AG08396 (cell line): ENCODE data around the gene ZBTB7B.
"Not testable (repeated sequence)": the region's sequence is repeated elsewhere in the genome, so short reads cannot be mapped to it uniquely, and the experiment has no call there.

Source experiments
- DNase-seq: peaks from one replicate; pipeline ENCODE4 v3.0.0; 2012; ENCODE audit warnings: low spot score, mixed read lengths

The ZBTB7B gene

GRCh38 chr1:154968731-154969130 lies 33.9 kb upstream of the ZBTB7B start:
- DNase-seq = no peak

GRCh38 chr1:154969246-154969645 lies 33.4 kb upstream of the ZBTB7B start:
- no peak for DNase-seq

GRCh38 chr1:154969860-154970452 lies 32.6 kb upstream of the ZBTB7B start:
- DNase-seq = no peak

- peak; percentile 91 for DNase-seq
Measured at GRCh38 chr1:154970631-154971340, 31.8 kb upstream of the ZBTB7B start, which contains the start of gene SHC1. TSS of gene SHC1 (minus strand) at chr1:154970747. CDS start at chr1:154970526, 221 bp downstream.

- DNase-seq = no peak
Measured at GRCh38 chr1:154971341-154971998, 31.1 kb upstream of the ZBTB7B start.

GRCh38 chr1:154972213-154972516 lies 30.4 kb upstream of the ZBTB7B start:
- DNase-seq = no peak

GRCh38 chr1:154972517-154973343 lies 29.9 kb upstream of the ZBTB7B start:
- peak; percentile 82 for DNase-seq

- DNase-seq = peak; percentile 79
Measured at GRCh38 chr1:154973344-154974101, 29.1 kb upstream of the ZBTB7B start.

- peak; percentile 94 for DNase-seq
Measured at GRCh38 chr1:154974102-154974807, 28.3 kb upstream of the ZBTB7B start, which contains the start of gene CKS1B. TSS of gene CKS1B (plus strand) at chr1:154974681. CDS start at chr1:154974746, 65 bp downstream.

- DNase-seq = peak; percentile 87
Measured at GRCh38 chr1:154974808-154975408, 27.7 kb upstream of the ZBTB7B start.

GRCh38 chr1:154975409-154976059 lies 27.1 kb upstream of the ZBTB7B start:
- no peak for DNase-seq

GRCh38 chr1:154977762-154978161 lies 24.8 kb upstream of the ZBTB7B start:
- DNase-seq = not testable (repeated sequence)

GRCh38 chr1:154978360-154978759 lies 24.2 kb upstream of the ZBTB7B start:
- DNase-seq = no peak

GRCh38 chr1:154982341-154982740 lies 20.3 kb upstream of the ZBTB7B start:
- no peak for DNase-seq

GRCh38 chr1:154982897-154983648 lies 19.5 kb upstream of the ZBTB7B start, which contains the start of gene FLAD1:
TSS of gene FLAD1 (plus strand) at chr1:154983344. CDS start at chr1:154983695, 351 bp downstream.
- peak; percentile 96 for DNase-seq

GRCh38 chr1:154983776-154984466 lies 18.7 kb upstream of the ZBTB7B start:
- no peak for DNase-seq

GRCh38 chr1:154986736-154987135 lies 15.9 kb upstream of the ZBTB7B start:
- DNase-seq = not testable (repeated sequence)

- no peak for DNase-seq
Measured at GRCh38 chr1:154987326-154987725, 15.3 kb upstream of the ZBTB7B start.
